Measurements from ENCODE around the gene VPS13C.

Gene VPS13C

DNA sequence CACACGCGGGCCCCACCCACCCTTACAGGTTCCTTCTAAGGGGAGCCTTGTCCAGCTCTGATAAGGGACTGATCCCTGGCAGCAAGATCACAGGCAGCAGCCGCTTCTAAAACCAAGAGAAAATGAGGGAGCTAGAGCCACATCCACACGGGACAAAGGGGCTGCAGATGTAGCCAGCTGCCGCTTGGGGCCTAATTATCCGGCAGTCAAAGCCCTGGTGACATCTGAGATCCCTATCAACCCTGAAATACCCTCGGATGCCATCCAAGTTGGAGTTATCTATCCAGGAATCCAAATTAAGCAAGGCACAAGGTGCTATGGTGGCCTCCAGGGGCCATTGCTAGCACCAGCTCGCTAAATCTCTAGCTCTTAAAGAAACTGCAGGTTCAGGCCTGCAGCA, 248.3 kb downstream of the VPS13C start:
- DNase-seq = no peak

DNA sequence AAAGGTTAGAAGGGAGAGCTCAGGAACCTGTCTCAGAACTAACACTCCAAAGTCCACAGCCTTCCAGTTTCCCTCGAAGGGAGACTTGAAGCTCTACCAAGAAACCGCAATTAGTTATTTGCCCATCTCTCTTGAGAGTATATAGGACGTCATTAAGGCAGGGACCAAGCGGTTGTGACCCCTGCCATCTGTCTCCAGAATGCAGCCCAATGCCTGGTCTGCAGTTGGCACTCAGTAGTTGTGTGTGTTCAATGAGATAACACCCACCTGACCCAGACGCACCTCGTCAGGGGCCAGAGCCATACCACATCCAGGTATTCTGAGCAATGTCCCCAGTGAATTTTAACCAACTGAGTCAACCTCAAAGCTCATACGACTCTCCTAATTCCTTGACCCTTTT, 251.0 kb downstream of the VPS13C start:
- no peak for DNase-seq

- no peak for DNase-seq
Measured at GRCh38 chr15:61807281-61807929, 252.8 kb downstream of the VPS13C start.

Measured in SHP77 (cell line).